ENCODE results near the gene UCK1.

- no peak for TF ChIP-seq MAX (IDR thresholded peaks at IDR 0.05)
- no peak for TF ChIP-seq POLR2A (IDR thresholded peaks at IDR 0.05; ENCODE audit: low read length)
- no peak for TF ChIP-seq CTCF (IDR thresholded peaks at IDR 0.05)
- TF ChIP-seq PBX3 (IDR thresholded peaks at IDR 0.05): no peak
- no peak for TF ChIP-seq MYC (IDR thresholded peaks at IDR 0.05; ENCODE audit: borderline replicate concordance, low read length)
- TF ChIP-seq HOXA7 (CRISPR knock-in tag; IDR thresholded peaks at IDR 0.05): no peak
Observed at GRCh38 chr9:131539223-131539923, 8.3 kb upstream of the UCK1 start.
